Measurements from ENCODE around the gene TMEM161B.

DNA sequence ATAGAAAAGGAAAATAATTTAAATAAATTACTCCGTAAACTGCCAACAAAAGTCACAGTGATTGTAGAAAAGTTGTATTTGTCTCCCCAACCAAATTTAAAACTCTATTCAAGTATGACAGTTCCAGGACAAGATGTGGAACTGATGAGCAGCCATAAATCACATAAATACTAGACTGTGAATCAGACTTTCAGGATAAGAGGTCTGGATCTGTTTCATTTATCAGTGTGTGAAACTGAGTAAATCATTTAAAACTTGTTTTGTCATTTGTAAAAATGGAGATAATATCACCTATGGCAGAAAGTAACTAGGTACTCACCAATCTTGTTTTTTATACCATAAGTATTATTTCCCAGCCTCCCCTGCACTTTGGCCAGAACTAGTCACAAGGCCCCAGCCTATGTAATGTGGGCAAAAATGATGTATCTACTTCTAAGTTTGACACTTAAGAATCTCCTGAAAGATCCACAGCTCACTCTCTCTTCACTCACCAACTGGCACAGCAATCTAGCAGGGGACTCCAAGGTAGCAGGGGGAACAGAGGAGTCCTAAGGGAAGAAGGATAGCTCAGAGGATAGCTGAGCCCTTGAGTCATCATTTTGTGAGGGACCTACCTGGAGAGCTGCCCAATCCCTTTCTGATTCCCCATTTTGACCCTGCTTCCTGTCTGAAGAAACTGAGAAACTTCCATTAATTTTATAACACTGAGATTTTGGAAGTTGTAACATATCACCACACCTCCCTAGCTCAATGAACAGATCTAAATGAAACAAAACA is 31.6 kb downstream of the TMEM161B start:
- TF ChIP-seq, protein P1, sequence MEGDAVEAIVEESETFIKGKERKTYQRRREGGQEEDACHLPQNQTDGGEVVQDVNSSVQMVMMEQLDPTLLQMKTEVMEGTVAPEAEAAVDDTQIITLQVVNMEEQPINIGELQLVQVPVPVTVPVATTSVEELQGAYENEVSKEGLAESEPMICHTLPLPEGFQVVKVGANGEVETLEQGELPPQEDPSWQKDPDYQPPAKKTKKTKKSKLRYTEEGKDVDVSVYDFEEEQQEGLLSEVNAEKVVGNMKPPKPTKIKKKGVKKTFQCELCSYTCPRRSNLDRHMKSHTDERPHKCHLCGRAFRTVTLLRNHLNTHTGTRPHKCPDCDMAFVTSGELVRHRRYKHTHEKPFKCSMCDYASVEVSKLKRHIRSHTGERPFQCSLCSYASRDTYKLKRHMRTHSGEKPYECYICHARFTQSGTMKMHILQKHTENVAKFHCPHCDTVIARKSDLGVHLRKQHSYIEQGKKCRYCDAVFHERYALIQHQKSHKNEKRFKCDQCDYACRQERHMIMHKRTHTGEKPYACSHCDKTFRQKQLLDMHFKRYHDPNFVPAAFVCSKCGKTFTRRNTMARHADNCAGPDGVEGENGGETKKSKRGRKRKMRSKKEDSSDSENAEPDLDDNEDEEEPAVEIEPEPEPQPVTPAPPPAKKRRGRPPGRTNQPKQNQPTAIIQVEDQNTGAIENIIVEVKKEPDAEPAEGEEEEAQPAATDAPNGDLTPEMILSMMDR (IDR thresholded peaks at IDR 0.05) = no peak
- TF ChIP-seq POLR2A (IDR thresholded peaks at IDR 0.05) (no peak), EP300 (IDR thresholded peaks at IDR 0.05) (no peak)
